HepG2 (cell line): Measurements from ENCODE around the gene SPSB1. TPM values are rescaled to one million over a fixed set of nuclear protein-coding genes. Genes with fewer than 3 reads are reported as not detected.

Experiments used
- AHDC1 ChIP-seq: sonication (generic); formaldehyde crosslinking; IDR thresholded peaks from 2 replicates; pipeline ENCODE4 v1.5.1; 2020; ENCODE audit warnings: mild to moderate bottlenecking, missing genetic modification reagents, borderline replicate concordance
- CREB1 ChIP-seq, 2 experiments: fragments of 450-650 bp in 1 of 2; IDR thresholded peaks; 2 replicates each; pipeline ENCODE4 v1.6.1; 2016 to 2017; ENCODE audit warnings: control low read depth in 1 of 2, mild to moderate bottlenecking in 1 of 2, missing compliant biosample characterization in 1 of 2, missing genetic modification characterization in 1 of 2
- HNF1B ChIP-seq: sonication (generic); formaldehyde crosslinking; IDR thresholded peaks from 2 replicates; pipeline ENCODE4 v1.5.1; 2020; ENCODE audit warnings: mild to moderate bottlenecking, moderate library complexity, missing genetic modification reagents
- KLF13 ChIP-seq: sonication (generic); formaldehyde crosslinking; IDR thresholded peaks from 2 replicates; pipeline ENCODE4 v1.4.0; 2020; ENCODE audit warnings: mild to moderate bottlenecking, missing genetic modification reagents
- ZBTB40 ChIP-seq, 2 experiments: fragments of 450-650 bp in 1 of 2; sonication (generic) in 1 of 2; formaldehyde crosslinking in 1 of 2; IDR thresholded peaks; 2 replicates each; pipeline versions ENCODE4 v1.6.1 to v1.8.0; 2016 to 2022; ENCODE audit warnings: antibody characterized with exemption in 1 of 2, mild to moderate bottlenecking in 1 of 2, missing genetic modification reagents in 1 of 2
- ZNF740 ChIP-seq: sonication (generic); formaldehyde crosslinking; IDR thresholded peaks from 2 replicates; pipeline ENCODE4 v1.4.0; 2020; ENCODE audit warnings: missing genetic modification reagents
- polyA plus RNA-seq, 8 experiments: library from polyadenylated mRNA; depleted of rRNA in 3 of 8; stranded (reverse) in 7 of 8; unstranded in 1 of 8; fragments of >200 nt; fragmentation: Illumina TruSeq in 4 of 8; extraction: Trizol in 4 of 8; gene quantifications; 2 replicates each; pipeline versions ENCODE4 v1.2.1 to v1.2.3, GENCODE V29; 2011 to 2016; ENCODE audit warnings: low read depth in 4 of 8, missing spikeins in 1 of 8, mixed read lengths in 1 of 8; ENCODE audit not compliant: insufficient read depth in 1 of 8
- total RNA-seq, 5 experiments: library from RNA; depleted of rRNA; stranded (reverse); fragments of >200 nt; fragmentation: Illumina TruSeq; extraction: Trizol; gene quantifications; 2 replicates each; pipeline ENCODE4 v1.2.3, GENCODE V29; 2016; ENCODE audit warnings: low read depth in 1 of 5
- TF ChIP-seq, protein P1 (sequence below): sonication (generic); formaldehyde crosslinking; conservative IDR thresholded peaks from 2 replicates; pipeline ENCODE4 v1.4.0; 2020; ENCODE audit warnings: missing genetic modification reagents

SPSB1 gene
- total and polyA plus RNA-seq, 2 of the 13 experiments (the other 11 are each of a cell fraction or from before 2014, with no cell fraction given): 5.0 to 8.0 TPM

- TF ChIP-seq, protein P1, sequence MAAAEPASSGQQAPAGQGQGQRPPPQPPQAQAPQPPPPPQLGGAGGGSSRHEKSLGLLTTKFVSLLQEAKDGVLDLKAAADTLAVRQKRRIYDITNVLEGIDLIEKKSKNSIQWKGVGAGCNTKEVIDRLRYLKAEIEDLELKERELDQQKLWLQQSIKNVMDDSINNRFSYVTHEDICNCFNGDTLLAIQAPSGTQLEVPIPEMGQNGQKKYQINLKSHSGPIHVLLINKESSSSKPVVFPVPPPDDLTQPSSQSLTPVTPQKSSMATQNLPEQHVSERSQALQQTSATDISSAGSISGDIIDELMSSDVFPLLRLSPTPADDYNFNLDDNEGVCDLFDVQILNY (CRISPR knock-in tag): no peak
- TF ChIP-seq CREB1 (IDR thresholded peaks at IDR 0.05): no peak
- TF ChIP-seq CREB1 (CRISPR knock-in tag; IDR thresholded peaks at IDR 0.05): peak; percentile 49; the same call in 1 of the 2 replicates
- no peak for TF ChIP-seq AHDC1 (CRISPR knock-in tag)
- TF ChIP-seq ZNF740 (CRISPR knock-in tag): 0 out of 2 replicates have a peak, but pooled peaks have one; percentile 15
- TF ChIP-seq HNF1B: peak; percentile 35; the same call in 1 of the 2 replicates
- no peak for TF ChIP-seq KLF13 (CRISPR knock-in tag)
- TF ChIP-seq ZBTB40 (IDR thresholded peaks at IDR 0.05): no peak
- no peak for TF ChIP-seq ZBTB40 (CRISPR knock-in tag; IDR thresholded peaks at IDR 0.05)
Measured at GRCh38 chr1:9250411-9251381, 42.0 kb upstream of the SPSB1 start (continued).
